Thoracic aorta (tissue), 2 donors: ENCODE data around the gene SNAP29. TPM values are rescaled to one million over a fixed set of nuclear protein-coding genes. Genes with fewer than 3 reads are reported as not detected.
"Not testable (repeated sequence)": the region's sequence is repeated elsewhere in the genome, so short reads cannot be mapped to it uniquely, and the experiment has no call there.

Experiments
- ATAC-seq: fragments of 150-250 bp; one replicate; pipeline ENCODE4 v1.8.0; 2017; ENCODE audit warnings: low read depth; ENCODE audit not compliant: insufficient number of reproducible peaks, low FRiP score
- DNase-seq: peaks from one replicate; pipeline ENCODE4 v3.0.0-alpha.2; 2020; ENCODE audit warnings: low spot score
- H3K27ac ChIP-seq, 2 donors: fragments of 200-600 bp; sonication (generic); 1 replicate in 1 of 2; 2 replicates in 1 of 2; pipeline ENCODE4 v1.5.1; 2016; ENCODE audit warnings: mild to moderate bottlenecking in 2 of 2, moderate library complexity in 2 of 2
- H3K27me3 ChIP-seq: fragments of 200-600 bp; sonication (generic); replicated peaks from 2 replicates; pipeline ENCODE4 v1.6.0; 2016; ENCODE audit warnings: mild to moderate bottlenecking; ENCODE audit not compliant: insufficient read depth
- H3K36me3 ChIP-seq: fragments of 200-600 bp; sonication (generic); one replicate; pipeline ENCODE4 v1.5.1; 2016
- H3K4me1 ChIP-seq, 2 donors: fragments of 200-600 bp; sonication (generic); 1 replicate in 1 of 2; 2 replicates in 1 of 2; pipeline versions ENCODE4 v1.5.1 to v1.6.0; 2016; ENCODE audit warnings: low read depth in 2 of 2, mild to moderate bottlenecking in 1 of 2; ENCODE audit not compliant: control insufficient read depth in 1 of 2
- H3K4me3 ChIP-seq: fragments of 200-600 bp; sonication (generic); 2 replicates; pipeline ENCODE4 v1.5.1; 2016; ENCODE audit warnings: mild to moderate bottlenecking
- H3K9me3 ChIP-seq: fragments of 200-600 bp; sonication (generic); 2 replicates; pipeline ENCODE4 v1.5.1; 2016
- CTCF ChIP-seq: fragments of 200-600 bp; sonication (generic); IDR thresholded peaks from one replicate; pipeline ENCODE4 v1.5.1; 2019; ENCODE audit warnings: antibody characterized with exemption
- total RNA-seq, 2 donors: library from RNA; depleted of rRNA; stranded (reverse); fragments of >200 nt; gene quantifications; one replicate each; pipeline versions ENCODE4 v1.1.0 to v1.2.3, GENCODE V29; 2016

SNAP29 gene
- total RNA-seq, 2 donors from 2014 or later, result 18.2 to 20.6 TPM

GRCh38 chr22:20931126-20931654, 72.4 kb downstream of the SNAP29 start:
- Histone ChIP-seq H3K27ac (no peak overlapping the region), H3K9me3 (no peaks in the 10 kb centered on the region), H3K4me1 (peaks cover 9 to 25% of the 10 kb centered on the region in 2 donors), H3K36me3 (peaks cover 12% of the 10 kb centered on the region), H3K27me3 (no peaks in the 10 kb centered on the region), H3K4me3 (no peak overlapping the region)
- ATAC-seq (no peak), DNase-seq (no peak)
- TF ChIP-seq CTCF, result no peak

- H3K4me1 ChIP-seq, result peaks cover 20 to 43% of the 10 kb centered on the region in 2 donors
- H3K9me3 ChIP-seq, result no peaks in the 10 kb centered on the region
- ATAC-seq, result no peak
- H3K27ac ChIP-seq, result no peak overlapping the region
- H3K27me3 ChIP-seq, result no peaks in the 10 kb centered on the region
- no peak for TF ChIP-seq CTCF
- no peak overlapping the region for H3K4me3 ChIP-seq
- no peak for DNase-seq
- peaks cover 12% of the 10 kb centered on the region for H3K36me3 ChIP-seq
These were observed 75.1 kb downstream of the SNAP29 start for GRCh38 chr22:20933910-20934309.

- not testable (repeated sequence) for H3K9me3 ChIP-seq, ATAC-seq, H3K27me3 ChIP-seq, H3K27ac ChIP-seq, DNase-seq, H3K4me3 ChIP-seq
- Histone ChIP-seq H3K4me1 (peaks cover 20 to 46% of the 10 kb centered on the region in 2 donors), H3K36me3 (peaks cover 12% of the 10 kb centered on the region)
These were observed 76.2 kb downstream of the SNAP29 start for GRCh38 chr22:20935049-20935448.

- not testable (repeated sequence) for H3K27me3 ChIP-seq, ATAC-seq, H3K4me3 ChIP-seq, H3K27ac ChIP-seq, DNase-seq, H3K9me3 ChIP-seq
- Histone ChIP-seq H3K4me1 (peaks cover 20 to 55% of the 10 kb centered on the region in 2 donors), H3K36me3 (peaks cover 12% of the 10 kb centered on the region)
These were observed 77.2 kb downstream of the SNAP29 start for GRCh38 chr22:20935780-20936539.

- Histone ChIP-seq H3K36me3 (peaks cover 12% of the 10 kb centered on the region), H3K27ac (no peak overlapping the region), H3K27me3 (no peaks in the 10 kb centered on the region), H3K4me3 (no peak overlapping the region), H3K9me3 (no peaks in the 10 kb centered on the region), H3K4me1 (peaks cover 17 to 52% of the 10 kb centered on the region in 2 donors)
- ATAC-seq (no peak), DNase-seq (no peak)
- TF ChIP-seq CTCF, result no peak
These were observed 78.4 kb downstream of the SNAP29 start for GRCh38 chr22:20937031-20937793.
